ENCODE measurements around the gene EFS.
"Not testable (repeated sequence)": the region's sequence is repeated elsewhere in the genome, so short reads cannot be mapped to it uniquely, and the experiment has no call there.

Gene EFS

DNA sequence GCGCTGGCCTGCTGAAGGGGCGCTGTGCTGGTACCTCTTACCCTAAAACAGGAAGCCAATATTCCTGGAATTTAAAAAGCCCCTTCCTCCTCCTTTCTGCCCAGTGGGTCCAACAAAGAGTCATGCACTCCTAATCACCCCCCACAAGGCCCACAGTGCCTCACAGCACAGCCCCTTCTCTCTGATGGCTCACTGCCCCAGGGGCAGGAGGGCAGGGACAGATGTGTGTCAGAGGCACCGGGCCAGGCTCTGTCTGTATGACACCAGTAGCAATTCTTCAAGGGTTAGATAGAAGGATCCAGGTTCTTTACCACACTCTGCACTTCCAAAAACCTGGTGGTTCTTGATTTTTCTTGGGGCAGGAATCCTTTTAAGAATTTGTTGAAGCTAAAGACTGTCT, 34.2 kb upstream of the EFS start:
- WGBS (ENCODE audit: insufficient coverage, insufficient read length) = no CpG with 5 or more reads among the region's 3 CpGs
- DNase-seq (ENCODE audit: low read depth, low spot score) = no peak
- no peaks in the 10 kb centered on the region for H3K27me3 ChIP-seq (ENCODE audit: control insufficient read depth, insufficient read depth, low read length)

DNA sequence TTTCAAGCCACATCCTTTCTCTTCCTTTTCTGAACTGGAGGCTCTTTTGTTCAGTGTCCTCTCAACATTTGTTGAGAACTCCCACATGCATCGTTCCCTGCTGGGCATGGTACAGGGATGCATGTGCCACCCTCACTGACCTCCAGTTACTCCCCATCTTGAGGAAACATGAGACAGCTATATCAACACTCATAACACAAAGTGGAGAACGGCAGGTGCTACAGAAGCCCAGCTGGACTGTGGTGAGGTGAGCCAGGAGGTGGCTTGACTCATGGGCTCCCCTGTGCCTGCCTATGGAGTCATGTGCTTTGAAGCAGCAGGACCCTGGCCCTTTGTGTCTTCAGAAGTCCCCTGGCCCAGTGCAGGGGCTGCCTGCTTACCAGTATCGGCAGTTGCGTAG, 33.4 kb upstream of the EFS start:
- DNase-seq (ENCODE audit: low read depth, low spot score) = no peak
- Histone ChIP-seq H3K36me3 (ENCODE audit: control insufficient read depth, insufficient read depth, low read length) (no peaks in the 10 kb centered on the region), H3K27me3 (ENCODE audit: control insufficient read depth, insufficient read depth, low read length) (no peaks in the 10 kb centered on the region), H3K9me3 (ENCODE audit: control insufficient read depth, insufficient read depth, low read length) (no peaks in the 10 kb centered on the region), H3K4me3 (ENCODE audit: low read length) (no peak overlapping the region), H3K27ac (ENCODE audit: low read length) (no peak overlapping the region), H3K4me1 (ENCODE audit: control insufficient read depth, insufficient read depth, low read length) (no peaks in the 10 kb centered on the region; the same call in 1 of the 2 replicates)
- WGBS (ENCODE audit: insufficient coverage, insufficient read length) = no CpG with 5 or more reads among the region's 4 CpGs

More for the DNA sequence above, 34.2 kb upstream of the EFS start:
- Histone ChIP-seq H3K4me3 (ENCODE audit: low read length) (no peak overlapping the region), H3K36me3 (ENCODE audit: control insufficient read depth, insufficient read depth, low read length) (no peaks in the 10 kb centered on the region), H3K27ac (ENCODE audit: low read length) (no peak overlapping the region), H3K4me1 (ENCODE audit: control insufficient read depth, insufficient read depth, low read length) (no peaks in the 10 kb centered on the region; the same call in 1 of the 2 replicates), H3K9me3 (ENCODE audit: control insufficient read depth, insufficient read depth, low read length) (no peaks in the 10 kb centered on the region)

DNA sequence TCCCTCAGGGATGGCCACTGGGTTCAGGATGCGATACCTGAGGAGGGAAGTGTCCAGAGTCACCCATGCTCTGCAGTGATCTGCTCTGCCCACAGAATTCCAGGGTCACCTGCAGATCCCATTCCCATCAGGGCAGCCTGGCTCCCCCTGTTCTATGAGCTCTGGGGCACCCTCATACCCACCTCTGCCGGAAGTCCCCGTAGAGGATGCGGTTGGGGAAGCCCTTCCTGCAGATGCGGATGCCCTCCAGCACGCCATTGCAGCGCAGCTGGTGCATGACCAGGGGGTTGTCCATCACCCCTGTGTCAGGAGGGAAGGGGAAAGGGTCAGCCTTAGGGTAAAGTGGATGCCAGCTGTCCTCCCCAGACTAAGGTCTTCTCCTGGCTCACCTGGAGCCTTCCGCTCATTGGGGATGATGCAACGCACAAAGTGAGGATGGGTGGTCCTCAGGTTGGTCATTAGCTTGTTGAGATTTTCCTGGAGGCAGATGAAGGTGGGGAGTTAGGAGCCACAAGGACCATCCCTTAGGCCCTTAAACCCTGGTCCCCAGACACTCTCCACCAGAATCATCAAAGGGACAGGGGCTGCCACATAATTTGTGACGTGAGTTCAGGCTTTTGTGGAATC, 31.9 kb upstream of the EFS start:
- no CpG with 5 or more reads among the region's 10 CpGs for WGBS (ENCODE audit: insufficient coverage, insufficient read length)
- Histone ChIP-seq H3K36me3 (ENCODE audit: control insufficient read depth, insufficient read depth, low read length) (no peaks in the 10 kb centered on the region), H3K27ac (ENCODE audit: low read length) (no peak overlapping the region), H3K27me3 (ENCODE audit: control insufficient read depth, insufficient read depth, low read length) (no peaks in the 10 kb centered on the region), H3K4me1 (ENCODE audit: control insufficient read depth, insufficient read depth, low read length) (no peaks in the 10 kb centered on the region; the same call in 1 of the 2 replicates), H3K4me3 (ENCODE audit: low read length) (no peak overlapping the region), H3K9me3 (ENCODE audit: control insufficient read depth, insufficient read depth, low read length) (no peaks in the 10 kb centered on the region)
- no peak for DNase-seq (ENCODE audit: low read depth, low spot score)

DNA sequence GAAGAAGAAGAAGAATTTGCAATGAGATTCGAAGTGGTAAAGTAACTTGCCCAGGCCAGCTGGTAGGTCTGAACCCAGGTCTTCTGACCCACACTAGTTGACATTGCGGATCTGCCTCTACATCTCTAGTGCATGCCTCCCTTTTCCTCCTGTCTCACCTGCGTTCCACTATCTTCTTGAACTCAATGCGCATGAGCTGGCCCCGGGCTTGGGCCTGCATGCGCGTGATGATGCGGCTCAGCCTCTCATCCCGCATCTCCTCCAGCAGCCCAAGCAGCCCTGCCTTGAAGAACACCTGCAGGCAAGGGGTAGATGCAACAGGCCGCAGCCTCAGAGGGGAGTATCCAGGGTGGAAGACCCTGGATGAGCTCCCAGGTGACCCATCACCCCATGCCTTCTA, 31.2 kb upstream of the EFS start:
- Histone ChIP-seq H3K4me3 (ENCODE audit: low read length) (no peak overlapping the region), H3K4me1 (ENCODE audit: control insufficient read depth, insufficient read depth, low read length) (no peaks in the 10 kb centered on the region; the same call in 1 of the 2 replicates), H3K9me3 (ENCODE audit: control insufficient read depth, insufficient read depth, low read length) (no peaks in the 10 kb centered on the region), H3K27me3 (ENCODE audit: control insufficient read depth, insufficient read depth, low read length) (no peaks in the 10 kb centered on the region), H3K36me3 (ENCODE audit: control insufficient read depth, insufficient read depth, low read length) (no peaks in the 10 kb centered on the region), H3K27ac (ENCODE audit: low read length) (no peak overlapping the region)
- no peak for DNase-seq (ENCODE audit: low read depth, low spot score)
- no CpG with 5 or more reads among the region's 10 CpGs for WGBS (ENCODE audit: insufficient coverage, insufficient read length)

DNA sequence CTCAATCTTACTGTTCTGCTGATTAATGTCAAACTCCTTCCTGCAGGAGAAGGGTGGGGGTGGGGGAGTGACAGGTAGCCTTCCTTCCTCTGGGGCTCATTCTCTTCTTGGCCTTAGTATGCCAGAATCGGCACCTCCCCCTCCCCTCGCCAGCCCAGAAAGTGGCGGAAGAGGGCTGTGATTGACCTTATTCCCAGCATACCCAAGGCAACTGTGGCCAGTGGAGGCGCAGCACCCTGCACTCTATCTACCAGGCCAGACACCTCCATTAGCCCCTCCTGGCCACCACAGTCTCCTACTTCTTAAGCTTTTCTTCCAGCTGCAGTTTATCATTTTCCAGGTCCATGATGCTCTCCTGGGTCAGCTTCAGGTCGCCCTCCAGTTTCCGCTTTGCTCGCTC, 27.6 kb upstream of the EFS start:
- WGBS (ENCODE audit: insufficient coverage, insufficient read length) = no CpG with 5 or more reads among the region's 7 CpGs
- Histone ChIP-seq H3K4me1 (ENCODE audit: control insufficient read depth, insufficient read depth, low read length) (peaks cover 6% of the 10 kb centered on the region; the same call in 1 of the 2 replicates), H3K27me3 (ENCODE audit: control insufficient read depth, insufficient read depth, low read length) (no peaks in the 10 kb centered on the region), H3K27ac (ENCODE audit: low read length) (no peak overlapping the region), H3K9me3 (ENCODE audit: control insufficient read depth, insufficient read depth, low read length) (no peaks in the 10 kb centered on the region), H3K4me3 (ENCODE audit: low read length) (no peak overlapping the region), H3K36me3 (ENCODE audit: control insufficient read depth, insufficient read depth, low read length) (no peaks in the 10 kb centered on the region)
- DNase-seq (ENCODE audit: low read depth, low spot score) = no peak

DNA sequence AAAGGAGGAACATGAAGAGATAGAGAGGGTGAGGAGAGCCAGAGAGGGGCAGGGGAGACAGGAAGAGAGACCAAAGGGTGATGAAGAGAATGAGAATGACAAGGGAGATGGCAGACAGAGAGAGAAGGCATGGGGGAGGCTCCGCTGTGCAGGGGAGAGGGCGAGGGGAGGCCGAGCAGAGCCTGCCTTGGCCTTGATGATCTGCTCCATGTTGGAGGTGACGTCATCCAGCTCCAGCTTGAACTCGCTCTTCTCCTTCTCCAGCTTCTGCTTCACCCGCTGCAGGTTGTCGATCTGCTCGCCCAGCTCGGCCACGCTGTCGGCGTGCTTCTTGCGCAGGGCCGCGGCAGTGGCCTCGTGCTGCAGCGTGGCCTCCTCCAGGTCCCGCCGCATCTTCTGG, 24.9 kb upstream of the EFS start:
- no CpG with 5 or more reads among the region's 19 CpGs for WGBS (ENCODE audit: insufficient coverage, insufficient read length)
- not testable (repeated sequence) for H3K4me1 ChIP-seq (ENCODE audit: control insufficient read depth, insufficient read depth, low read length); H3K27me3 ChIP-seq (ENCODE audit: control insufficient read depth, insufficient read depth, low read length); DNase-seq (ENCODE audit: low read depth, low spot score); H3K4me3 ChIP-seq (ENCODE audit: low read length); H3K9me3 ChIP-seq (ENCODE audit: control insufficient read depth, insufficient read depth, low read length); H3K27ac ChIP-seq (ENCODE audit: low read length); H3K36me3 ChIP-seq (ENCODE audit: control insufficient read depth, insufficient read depth, low read length)

DNA sequence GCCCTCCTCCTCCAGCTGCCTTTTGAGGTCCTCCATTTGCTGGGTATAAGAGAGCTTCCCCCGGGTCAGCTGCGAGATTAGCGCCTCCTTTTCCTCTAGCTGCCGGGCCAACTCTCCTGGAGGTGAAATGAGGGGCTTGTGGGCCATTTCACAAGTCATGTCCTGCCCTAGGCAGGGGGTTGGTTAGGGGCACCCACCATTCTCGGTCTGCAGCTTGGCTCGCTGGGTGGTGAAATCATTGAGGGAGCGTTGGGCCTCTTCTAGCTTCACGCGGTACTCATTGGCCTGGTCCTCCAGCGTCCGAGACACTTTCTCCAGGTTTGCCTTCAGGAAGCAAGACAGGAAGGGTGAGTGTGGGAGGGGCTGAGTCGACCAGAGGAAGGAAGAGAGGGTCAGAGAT, 24.4 kb upstream of the EFS start:
- DNase-seq (ENCODE audit: low read depth, low spot score) = no peak
- no CpG with 5 or more reads among the region's 12 CpGs for WGBS (ENCODE audit: insufficient coverage, insufficient read length)
- Histone ChIP-seq H3K36me3 (ENCODE audit: control insufficient read depth, insufficient read depth, low read length) (no peaks in the 10 kb centered on the region), H3K4me3 (ENCODE audit: low read length) (no peak overlapping the region), H3K4me1 (ENCODE audit: control insufficient read depth, insufficient read depth, low read length) (peaks cover 6% of the 10 kb centered on the region; the same call in 1 of the 2 replicates), H3K27ac (ENCODE audit: low read length) (no peak overlapping the region), H3K9me3 (ENCODE audit: control insufficient read depth, insufficient read depth, low read length) (no peaks in the 10 kb centered on the region), H3K27me3 (ENCODE audit: control insufficient read depth, insufficient read depth, low read length) (no peaks in the 10 kb centered on the region)

DNA sequence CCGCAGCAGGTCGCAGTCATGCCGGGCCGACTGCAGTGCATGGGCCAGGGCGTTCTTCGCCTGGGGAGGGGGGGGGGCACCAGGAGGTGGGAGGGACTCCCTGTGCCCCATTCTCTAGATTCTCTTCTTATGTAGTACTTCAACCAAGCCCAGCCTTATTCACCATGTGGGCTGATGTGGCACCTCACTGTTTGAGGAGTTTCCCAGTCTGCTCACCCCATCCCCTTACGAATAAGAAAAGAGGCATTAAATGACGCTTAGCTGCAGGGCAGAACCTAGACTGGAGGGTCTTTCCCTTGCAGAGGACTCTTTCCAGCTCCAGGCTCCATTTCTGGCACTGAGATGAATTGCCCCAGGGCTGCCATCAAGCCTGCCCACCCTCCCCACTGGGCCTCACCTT, 24.0 kb upstream of the EFS start:
- H3K27me3 ChIP-seq (ENCODE audit: control insufficient read depth, insufficient read depth, low read length) = no peaks in the 10 kb centered on the region
- no CpG with 5 or more reads among the region's 8 CpGs for WGBS (ENCODE audit: insufficient coverage, insufficient read length)

DNA sequence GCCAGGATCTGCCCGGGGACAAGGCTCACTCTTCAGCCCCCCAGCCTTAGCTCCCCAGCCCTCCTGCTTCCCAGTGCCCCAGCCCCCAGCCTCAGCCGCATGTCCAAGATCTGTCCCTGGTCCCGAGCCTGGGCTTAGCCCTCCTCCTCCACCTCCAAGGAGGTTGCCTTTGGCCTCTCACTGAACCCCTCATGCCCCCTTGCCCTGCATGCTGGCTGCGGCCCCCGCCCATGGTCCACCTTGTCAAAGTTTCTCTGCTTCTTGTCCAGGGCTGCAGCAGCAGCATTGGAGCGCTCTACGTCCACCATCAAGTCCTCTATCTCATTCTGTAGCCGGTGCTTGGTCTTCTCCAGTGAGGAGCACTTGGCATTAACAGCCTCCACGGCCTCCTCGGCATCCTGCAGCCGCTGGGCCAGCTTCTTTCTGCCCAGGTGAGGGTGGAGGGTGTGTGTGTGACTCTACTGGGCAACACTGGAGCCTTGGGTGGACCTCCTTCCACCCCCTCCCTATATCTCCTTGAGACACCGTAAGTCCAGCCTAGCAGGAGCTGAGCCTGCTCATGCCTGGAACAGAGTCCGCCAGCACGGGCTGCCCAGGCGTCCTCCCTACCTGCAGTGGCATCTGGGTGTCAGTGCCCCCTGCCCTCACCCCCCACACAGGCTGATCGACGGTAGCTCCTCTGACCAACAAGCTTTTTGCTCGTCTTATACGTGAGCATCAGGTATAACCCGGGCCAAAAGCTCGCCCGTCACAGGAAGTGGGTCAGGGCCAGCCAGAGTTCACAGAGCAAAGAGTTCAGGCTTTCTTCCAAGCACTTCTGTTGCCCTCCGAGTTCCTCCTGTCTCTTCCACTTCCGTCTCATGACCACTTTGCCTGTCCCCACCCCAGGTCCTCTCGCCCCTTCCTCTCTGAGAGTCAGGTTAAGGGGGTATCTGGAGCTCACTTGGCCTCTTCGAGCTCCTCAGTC, 23.2 kb upstream of the EFS start:
- Histone ChIP-seq H3K27ac (ENCODE audit: low read length) (no peak overlapping the region), H3K27me3 (ENCODE audit: control insufficient read depth, insufficient read depth, low read length) (no peaks in the 10 kb centered on the region), H3K9me3 (ENCODE audit: control insufficient read depth, insufficient read depth, low read length) (no peaks in the 10 kb centered on the region), H3K36me3 (ENCODE audit: control insufficient read depth, insufficient read depth, low read length) (no peaks in the 10 kb centered on the region), H3K4me1 (ENCODE audit: control insufficient read depth, insufficient read depth, low read length) (peaks cover 6% of the 10 kb centered on the region; the same call in 1 of the 2 replicates), H3K4me3 (ENCODE audit: low read length) (no peak overlapping the region)
- WGBS (ENCODE audit: insufficient coverage, insufficient read length) = no CpG with 5 or more reads among the region's 26 CpGs
- no peak for DNase-seq (ENCODE audit: low read depth, low spot score)

More for the DNA sequence above, 24.0 kb upstream of the EFS start:
- Histone ChIP-seq H3K9me3 (ENCODE audit: control insufficient read depth, insufficient read depth, low read length) (no peaks in the 10 kb centered on the region), H3K27ac (ENCODE audit: low read length) (no peak overlapping the region), H3K36me3 (ENCODE audit: control insufficient read depth, insufficient read depth, low read length) (no peaks in the 10 kb centered on the region), H3K4me3 (ENCODE audit: low read length) (no peak overlapping the region), H3K4me1 (ENCODE audit: control insufficient read depth, insufficient read depth, low read length) (peaks cover 6% of the 10 kb centered on the region; the same call in 1 of the 2 replicates)
- no peak for DNase-seq (ENCODE audit: low read depth, low spot score)

DNA sequence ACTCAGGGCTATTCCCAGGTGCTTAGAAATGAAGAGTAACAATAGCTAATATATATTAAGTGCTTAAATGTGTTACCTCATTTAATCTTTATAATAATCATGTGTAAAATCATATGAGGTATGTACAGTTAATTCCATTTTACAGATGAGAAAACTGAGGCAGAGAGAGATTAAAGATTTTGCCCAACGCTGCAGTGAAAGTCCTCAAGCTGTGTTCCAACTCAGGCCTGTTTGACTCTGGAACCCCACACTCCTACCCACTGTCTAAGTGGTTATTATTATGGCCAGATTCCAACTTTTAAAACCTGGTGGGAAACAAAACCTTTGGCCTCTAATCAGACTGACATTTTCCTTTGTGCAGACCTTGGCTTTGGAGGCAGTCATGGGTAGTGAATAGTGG, 22.0 kb upstream of the EFS start:
- no peak overlapping the region for H3K27ac ChIP-seq (ENCODE audit: low read length)
- no peaks in the 10 kb centered on the region for H3K27me3 ChIP-seq (ENCODE audit: control insufficient read depth, insufficient read depth, low read length)
- DNase-seq (ENCODE audit: low read depth, low spot score) = no peak
- no peak overlapping the region for H3K4me3 ChIP-seq (ENCODE audit: low read length)
- peaks cover 6% of the 10 kb centered on the region; the same call in 1 of the 2 replicates for H3K4me1 ChIP-seq (ENCODE audit: control insufficient read depth, insufficient read depth, low read length)
- WGBS (ENCODE audit: insufficient coverage, insufficient read length) = no CpG with 5 or more reads among the region's 1 CpG
- no peaks in the 10 kb centered on the region for H3K9me3 ChIP-seq (ENCODE audit: control insufficient read depth, insufficient read depth, low read length)
- H3K36me3 ChIP-seq (ENCODE audit: control insufficient read depth, insufficient read depth, low read length) = no peaks in the 10 kb centered on the region
